Measurements from ENCODE around the gene HK1.
"Not testable (repeated sequence)": the region's sequence is repeated elsewhere in the genome, so short reads cannot be mapped to it uniquely, and the experiment has no call there.

Gene HK1

DNA sequence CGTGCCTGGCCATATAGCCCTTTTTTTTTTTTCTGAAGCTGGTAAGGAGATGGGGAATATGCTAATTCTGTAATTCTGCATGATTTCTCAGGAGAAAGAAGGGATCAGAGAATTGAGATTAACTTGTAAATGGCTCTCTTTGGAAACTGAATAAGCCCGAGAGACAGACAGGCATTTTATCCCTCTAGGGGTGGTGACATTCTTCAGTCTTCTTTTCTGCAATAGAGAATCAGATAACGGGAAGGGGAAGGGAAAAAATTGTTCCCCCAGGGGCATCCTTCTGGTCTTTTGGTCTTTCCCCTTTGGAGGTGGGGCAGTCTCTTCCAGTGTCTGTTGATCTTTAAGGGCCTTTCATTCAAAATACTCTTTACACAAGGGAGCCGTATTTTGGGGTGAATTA lies 34.2 kb downstream of the HK1 start:
- no peak for DNase-seq

DNA sequence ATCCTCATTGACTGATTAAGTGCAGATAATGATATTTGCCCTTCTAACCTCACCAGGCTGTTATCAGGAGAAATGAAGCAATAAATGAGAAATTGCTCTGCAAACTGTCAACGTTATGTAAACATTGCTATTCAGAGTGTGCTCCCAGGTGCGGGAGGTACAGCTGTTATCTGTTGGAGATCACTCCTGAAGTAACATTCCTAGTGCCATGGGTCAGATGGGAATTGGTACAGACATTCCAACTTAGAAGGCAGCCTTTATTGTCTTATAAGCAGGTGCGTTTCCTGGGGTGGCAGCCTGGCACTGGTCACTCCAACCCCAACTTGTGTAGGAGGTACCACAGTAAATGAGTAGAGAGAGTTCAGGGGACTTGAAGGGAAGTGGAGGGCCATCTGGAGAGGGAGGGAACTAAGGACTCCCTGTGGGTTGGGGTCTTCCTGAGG lies 36.8 kb downstream of the HK1 start:
- no peak for DNase-seq

- no peak for DNase-seq
Measured at GRCh38 chr10:69315610-69316312, 37.5 kb downstream of the HK1 start.

GRCh38 chr10:69316313-69317059 lies 38.2 kb downstream of the HK1 start:
- no peak for DNase-seq

DNA sequence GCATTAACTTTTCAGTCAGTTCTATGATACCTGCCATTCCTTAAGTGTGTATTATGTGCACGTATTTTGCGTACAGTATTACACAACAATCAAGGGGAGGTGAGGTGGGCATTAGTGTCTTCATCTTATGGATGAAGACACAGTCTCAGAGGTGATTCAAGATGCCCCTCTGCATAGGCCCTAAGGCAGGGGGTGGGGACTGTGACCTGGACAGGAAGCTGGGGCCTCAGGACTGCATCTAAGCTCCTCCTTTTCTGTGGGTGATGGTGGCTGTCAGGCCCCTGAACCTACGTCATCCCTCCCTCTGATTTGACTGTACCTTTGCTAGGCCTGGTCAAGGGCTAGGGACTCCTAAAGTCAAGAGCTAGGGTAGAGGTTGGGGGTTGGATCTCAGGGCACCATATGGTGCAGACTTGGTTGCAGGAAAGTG lies 38.9 kb downstream of the HK1 start:
- no peak for DNase-seq

DNA sequence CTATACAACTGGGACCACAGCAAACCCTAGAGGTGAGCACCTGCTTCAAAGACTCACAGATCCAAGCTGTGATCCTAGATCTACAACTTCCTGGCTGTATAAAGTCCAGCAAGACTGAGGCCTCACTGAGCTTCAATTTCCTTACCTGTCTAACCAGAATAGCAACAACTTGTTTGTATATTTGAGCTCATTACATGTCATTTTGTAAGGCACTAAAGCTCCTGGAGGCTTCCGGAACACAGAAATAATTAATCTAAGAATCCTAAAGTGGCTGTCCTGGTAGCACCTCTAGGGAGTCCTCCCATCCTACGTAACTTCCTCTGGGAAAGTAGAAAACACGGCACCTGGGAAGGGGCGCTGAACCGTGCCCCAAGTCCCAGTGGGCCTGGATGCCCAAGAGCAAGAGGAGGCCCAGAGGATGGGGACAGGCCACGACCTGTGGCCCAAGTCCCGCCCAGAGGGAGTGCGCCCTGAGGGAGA lies 39.4 kb downstream of the HK1 start:
- no peak for DNase-seq

DNA sequence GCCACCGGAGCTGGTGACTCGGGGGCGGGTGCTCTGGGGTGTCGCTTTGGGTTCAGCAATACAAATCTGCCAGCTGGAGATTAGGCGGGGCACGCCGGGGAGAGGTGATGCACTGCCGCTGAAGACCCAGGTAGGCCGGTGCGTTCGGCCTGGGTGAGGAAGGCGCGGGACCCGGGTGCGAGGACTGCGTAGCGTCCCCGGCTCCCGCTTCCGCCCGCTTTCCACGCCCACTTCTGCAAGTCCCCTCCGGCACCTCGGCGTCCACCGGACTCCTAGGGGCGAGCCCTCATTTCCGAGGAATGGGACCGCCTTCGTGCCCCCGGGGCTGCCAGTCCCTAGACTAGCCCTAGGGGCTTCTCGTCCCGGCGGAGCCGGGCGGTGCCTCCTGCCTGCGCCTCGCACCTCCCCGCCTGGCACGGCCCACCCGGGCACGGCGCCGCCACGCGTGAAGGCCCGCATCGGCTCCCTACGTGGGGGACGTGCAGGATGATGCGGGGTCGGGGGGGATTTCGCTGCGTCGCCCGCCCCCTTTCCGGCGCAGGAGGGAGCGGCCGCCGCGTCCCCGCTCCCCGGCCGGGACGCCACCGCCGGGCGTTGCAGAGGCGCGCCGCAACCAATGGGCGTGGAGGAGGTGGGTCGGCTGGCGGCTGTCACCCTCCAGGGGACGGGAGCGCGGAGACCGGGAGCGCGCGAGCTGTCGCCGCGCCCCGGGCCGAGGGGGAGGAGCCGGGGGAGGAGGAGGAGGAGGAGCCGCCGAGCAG lies 40.0 kb downstream of the HK1 start:
- peak; percentile 35 to 79 for DNase-seq

- DNase-seq = no peak
Measured at GRCh38 chr10:69318867-69319727, 40.8 kb downstream of the HK1 start.

DNA sequence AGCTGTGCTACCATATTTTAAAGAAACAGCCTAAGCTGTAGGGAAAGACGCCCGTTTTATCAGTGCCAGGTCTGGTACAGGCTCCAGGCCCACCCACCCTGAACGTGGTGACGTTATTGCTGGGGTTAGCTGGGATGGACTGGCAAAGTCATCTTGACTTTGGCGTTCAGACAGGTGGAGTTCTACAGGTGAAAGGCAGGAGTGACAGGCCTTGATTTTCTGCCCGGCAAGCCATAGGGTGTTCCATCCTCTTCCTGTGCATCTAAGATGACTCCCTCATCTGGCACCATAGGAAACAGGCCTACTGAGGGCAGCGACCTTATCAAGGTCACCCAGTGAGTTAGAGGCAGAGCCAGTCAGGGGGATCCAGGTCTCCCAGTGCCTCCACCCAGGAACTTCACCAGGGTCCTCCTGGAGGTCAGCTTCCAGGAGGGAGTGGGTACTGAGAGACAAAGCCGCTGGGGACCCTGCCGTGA lies 41.6 kb downstream of the HK1 start:
- no peak for DNase-seq

DNA sequence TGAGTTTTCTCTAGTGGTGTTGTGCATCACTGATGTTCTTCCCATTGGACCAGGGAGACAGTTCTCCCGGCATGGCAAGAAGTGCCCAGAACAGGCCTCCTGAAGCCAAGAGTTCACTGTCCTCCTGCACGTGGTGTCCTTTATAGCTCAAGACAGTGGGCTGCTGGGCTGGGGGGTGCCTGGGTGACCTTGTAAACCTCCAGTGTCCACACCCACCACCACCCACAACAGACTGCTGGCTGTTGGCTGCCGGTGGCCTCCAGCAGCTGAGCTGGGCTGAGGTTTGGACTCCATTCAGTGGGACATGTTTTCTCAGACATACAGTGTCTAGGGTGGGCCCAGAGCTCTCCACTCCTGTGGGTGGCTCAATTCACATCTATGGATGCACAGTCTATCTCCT lies 42.2 kb downstream of the HK1 start:
- DNase-seq = no peak

DNA sequence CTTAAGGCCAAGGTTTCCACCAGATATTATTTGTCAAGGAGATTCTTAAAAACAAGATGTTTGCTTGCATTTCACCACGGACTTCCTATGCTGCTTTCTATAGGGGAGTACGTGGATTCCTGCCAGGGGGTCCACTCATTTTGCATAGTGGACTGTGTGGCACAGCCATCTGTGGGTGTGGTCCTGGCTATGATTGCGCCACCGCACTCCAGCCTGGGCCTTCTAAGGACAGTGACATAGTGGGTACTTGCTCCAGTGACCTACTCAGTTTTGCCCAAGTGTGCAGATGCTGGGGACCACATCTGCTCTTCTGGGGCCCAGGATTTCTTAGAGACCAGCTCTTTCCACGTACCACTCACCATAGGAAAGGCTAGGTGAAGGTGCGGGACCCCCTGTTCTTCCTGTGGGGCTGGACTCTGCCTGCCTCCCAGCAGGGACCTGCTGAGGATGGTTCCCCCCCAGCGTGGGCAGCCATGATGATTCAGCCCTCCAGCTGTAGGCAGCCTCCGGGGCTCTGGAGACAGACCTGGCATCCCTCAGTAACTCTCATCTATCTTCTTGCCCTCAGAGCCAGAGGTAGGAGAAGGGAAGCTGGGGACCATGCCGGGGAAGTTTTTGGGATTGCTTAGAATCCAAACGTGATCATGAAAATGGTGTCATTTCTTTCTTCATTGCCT lies 42.9 kb downstream of the HK1 start:
- DNase-seq = no peak

DNA sequence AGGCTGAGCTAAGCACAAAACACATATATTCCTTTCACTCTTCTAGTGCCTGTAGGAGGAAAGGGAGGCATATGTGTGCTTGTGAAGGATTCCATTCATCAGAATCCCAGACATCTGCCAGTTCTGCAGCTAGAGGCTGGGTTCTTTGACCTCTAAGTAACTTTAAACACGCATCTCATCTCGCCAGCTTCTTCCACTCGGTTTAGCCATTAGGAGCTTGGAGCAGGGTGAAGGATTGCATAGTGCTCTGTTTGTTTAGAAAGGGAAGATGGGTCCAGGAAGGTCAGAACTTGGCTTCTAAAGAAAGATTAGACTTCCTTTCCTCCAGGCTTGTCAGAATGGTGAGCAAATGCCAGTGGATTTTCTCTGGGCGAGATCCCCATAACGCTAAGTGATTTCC lies 43.6 kb downstream of the HK1 start:
- peak in 1 of 2 experiments; percentile 55 for DNase-seq

- DNase-seq = not testable (repeated sequence)
Measured at GRCh38 chr10:69322346-69322745, 44.0 kb downstream of the HK1 start.

- DNase-seq = no peak
Measured at GRCh38 chr10:69323622-69324021, 45.3 kb downstream of the HK1 start.

- no peak for DNase-seq
Measured at GRCh38 chr10:69324583-69324982, 46.3 kb downstream of the HK1 start.

GRCh38 chr10:69325637-69326523 lies 47.6 kb downstream of the HK1 start:
- DNase-seq = not testable (repeated sequence)

- no peak for DNase-seq
Measured at GRCh38 chr10:69326692-69327091, 48.4 kb downstream of the HK1 start.

- DNase-seq = no peak
Measured at GRCh38 chr10:69327463-69328379, 49.4 kb downstream of the HK1 start.

DNA sequence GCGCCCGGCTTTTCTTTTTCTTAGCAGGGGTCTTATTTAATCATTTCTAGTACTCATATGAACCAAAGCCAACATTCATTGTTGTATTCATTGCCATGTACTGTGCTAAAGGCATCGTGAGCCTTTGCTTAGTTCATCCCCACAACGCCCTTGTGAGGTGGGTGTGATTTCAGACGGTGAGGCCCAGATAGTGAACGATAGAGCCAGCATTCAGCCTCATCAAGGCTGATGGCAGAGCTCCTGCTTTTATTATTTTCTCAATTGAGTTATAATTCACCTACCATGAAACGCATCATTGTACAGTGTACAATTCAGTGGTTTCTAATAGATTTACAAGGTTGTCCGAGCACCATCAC lies 50.1 kb downstream of the HK1 start:
- no peak for DNase-seq

GRCh38 chr10:69328888-69329287 lies 50.6 kb downstream of the HK1 start:
- not testable (repeated sequence) for DNase-seq

Data from NCI-H446 (cell line).